ENCODE data around the gene KDM5C. TPM values are rescaled to one million over a fixed set of nuclear protein-coding genes. Genes with fewer than 3 reads are reported as not detected.

The KDM5C gene
- total RNA-seq, 1 experiment from 2014 or later: 89.8 TPM

GRCh38 chrX:53242310-53242709, 17.3 kb upstream of the KDM5C start:
- POLR2A ChIA-PET (ENCODE audit: unreplicated experiment): no interaction called here

DNA sequence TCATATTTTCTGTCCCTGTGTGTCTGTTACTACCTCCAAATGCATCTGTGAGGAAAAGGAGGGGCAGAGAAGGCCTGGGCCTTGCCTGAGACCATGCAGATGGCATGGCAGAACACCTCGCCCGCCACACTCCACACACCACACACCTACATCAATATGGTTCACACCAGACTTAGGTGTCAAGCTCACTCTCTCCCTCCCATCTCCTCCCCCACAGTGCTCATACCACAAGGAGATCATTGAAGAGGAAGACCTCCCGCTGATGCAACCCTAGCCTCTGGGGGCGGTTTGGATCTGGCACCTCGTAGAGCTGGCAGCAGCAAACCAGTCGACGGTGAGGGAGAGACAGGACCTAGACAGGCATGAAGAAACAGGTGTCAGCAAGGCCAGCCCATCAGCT, 16.6 kb upstream of the KDM5C start:
- Histone ChIP-seq H2AFZ (ENCODE audit: low read length) (no peak overlapping the region), H3K9me3 (ENCODE audit: low read length) (no peaks in the 10 kb centered on the region), H3K36me3 (ENCODE audit: low read depth, low read length) (no peaks in the 10 kb centered on the region), H3K9ac (ENCODE audit: low read length) (no peak overlapping the region), H3K4me2 (ENCODE audit: low read length) (no peak overlapping the region), H3K4me3 (ENCODE audit: low read length) (no peak overlapping the region), H3K27me3 (ENCODE audit: low read length) (no peaks in the 10 kb centered on the region), H3K79me2 (ENCODE audit: low read length) (no peaks in the 10 kb centered on the region), H3K4me1 (ENCODE audit: insufficient read depth, low read length) (no peaks in the 10 kb centered on the region), H3K27ac (ENCODE audit: low read length) (no peak overlapping the region), H3K9me2 (replicated peaks; ENCODE audit: low read length) (no peaks in the 10 kb centered on the region), H4K20me1 (ENCODE audit: low read length) (no peaks in the 10 kb centered on the region), H3F3A (ENCODE audit: low read length, unreplicated experiment) (no peaks in the 10 kb centered on the region)
- CTCF ChIA-PET: no interaction called here
- DNase-seq (no peak), ATAC-seq (no peak)
- intact Hi-C loops (cut with micrococcal nuclease): no loop called here
- POLR2A ChIA-PET (ENCODE audit: unreplicated experiment): no interaction called here
- BruUV-seq (replicated peaks): no TSS peak
- no peak for TF ChIP-seq EZH2phosphoT487 (IDR thresholded peaks at IDR 0.05; ENCODE audit: borderline replicate concordance, low read length)
- no peak for TF ChIP-seq EZH2 (IDR thresholded peaks at IDR 0.05; ENCODE audit: low read length, unreplicated experiment)

More at GRCh38 chrX:53242310-53242709, 17.3 kb upstream of the KDM5C start:
- CTCF ChIA-PET: no interaction called here
- intact Hi-C loops (cut with micrococcal nuclease): no loop called here
- H3K9ac ChIP-seq (ENCODE audit: low read length): no peak overlapping the region
- no peaks in the 10 kb centered on the region for H3K79me2 ChIP-seq (ENCODE audit: low read length)
- H3K27me3 ChIP-seq (ENCODE audit: low read length): no peaks in the 10 kb centered on the region
- TF ChIP-seq EZH2phosphoT487 (IDR thresholded peaks at IDR 0.05; ENCODE audit: borderline replicate concordance, low read length): no peak
- no peak for TF ChIP-seq EZH2 (IDR thresholded peaks at IDR 0.05; ENCODE audit: low read length, unreplicated experiment)
- TF ChIP-seq, protein P1, sequence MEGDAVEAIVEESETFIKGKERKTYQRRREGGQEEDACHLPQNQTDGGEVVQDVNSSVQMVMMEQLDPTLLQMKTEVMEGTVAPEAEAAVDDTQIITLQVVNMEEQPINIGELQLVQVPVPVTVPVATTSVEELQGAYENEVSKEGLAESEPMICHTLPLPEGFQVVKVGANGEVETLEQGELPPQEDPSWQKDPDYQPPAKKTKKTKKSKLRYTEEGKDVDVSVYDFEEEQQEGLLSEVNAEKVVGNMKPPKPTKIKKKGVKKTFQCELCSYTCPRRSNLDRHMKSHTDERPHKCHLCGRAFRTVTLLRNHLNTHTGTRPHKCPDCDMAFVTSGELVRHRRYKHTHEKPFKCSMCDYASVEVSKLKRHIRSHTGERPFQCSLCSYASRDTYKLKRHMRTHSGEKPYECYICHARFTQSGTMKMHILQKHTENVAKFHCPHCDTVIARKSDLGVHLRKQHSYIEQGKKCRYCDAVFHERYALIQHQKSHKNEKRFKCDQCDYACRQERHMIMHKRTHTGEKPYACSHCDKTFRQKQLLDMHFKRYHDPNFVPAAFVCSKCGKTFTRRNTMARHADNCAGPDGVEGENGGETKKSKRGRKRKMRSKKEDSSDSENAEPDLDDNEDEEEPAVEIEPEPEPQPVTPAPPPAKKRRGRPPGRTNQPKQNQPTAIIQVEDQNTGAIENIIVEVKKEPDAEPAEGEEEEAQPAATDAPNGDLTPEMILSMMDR (conservative IDR thresholded peaks at IDR 0.05; ENCODE audit: low read depth, low read length): no peak
- H3K4me1 ChIP-seq (ENCODE audit: insufficient read depth, low read length): no peaks in the 10 kb centered on the region
- H2AFZ ChIP-seq (ENCODE audit: low read length): no peak overlapping the region
- H3K9me3 ChIP-seq (ENCODE audit: low read length): no peaks in the 10 kb centered on the region
- DNase-seq (no peak), ATAC-seq (no peak)
- no peaks in the 10 kb centered on the region for H3F3A ChIP-seq (ENCODE audit: low read length, unreplicated experiment)
- no TSS peak for BruUV-seq (replicated peaks)
- no peak overlapping the region for H3K4me3 ChIP-seq (ENCODE audit: low read length)
- no peak overlapping the region for H3K4me2 ChIP-seq (ENCODE audit: low read length)
- H3K9me2 ChIP-seq (replicated peaks; ENCODE audit: low read length): no peaks in the 10 kb centered on the region
- H3K36me3 ChIP-seq (ENCODE audit: low read depth, low read length): no peaks in the 10 kb centered on the region
- no peaks in the 10 kb centered on the region for H4K20me1 ChIP-seq (ENCODE audit: low read length)
- no peak overlapping the region for H3K27ac ChIP-seq (ENCODE audit: low read length)

GRCh38 chrX:53239474-53239873, 14.5 kb upstream of the KDM5C start:
- Histone ChIP-seq H3K27ac (ENCODE audit: low read length) (no peak overlapping the region), H4K20me1 (ENCODE audit: low read length) (no peaks in the 10 kb centered on the region), H3K4me3 (ENCODE audit: low read length) (no peak overlapping the region), H3K9ac (ENCODE audit: low read length) (no peak overlapping the region), H3K4me2 (ENCODE audit: low read length) (no peak overlapping the region), H3K9me2 (replicated peaks; ENCODE audit: low read length) (no peaks in the 10 kb centered on the region), H2AFZ (ENCODE audit: low read length) (no peak overlapping the region), H3K36me3 (ENCODE audit: low read depth, low read length) (no peaks in the 10 kb centered on the region), H3K4me1 (ENCODE audit: insufficient read depth, low read length) (no peaks in the 10 kb centered on the region), H3K27me3 (ENCODE audit: low read length) (no peaks in the 10 kb centered on the region), H3K79me2 (ENCODE audit: low read length) (no peaks in the 10 kb centered on the region), H3F3A (ENCODE audit: low read length, unreplicated experiment) (no peaks in the 10 kb centered on the region), H3K9me3 (ENCODE audit: low read length) (no peaks in the 10 kb centered on the region)
- peak; percentile 37; the same call in 1 of the 2 replicates for ATAC-seq
- no TSS peak for BruUV-seq (replicated peaks)
- CTCF ChIA-PET: interaction anchor here (0.5 kb wide), 1 partner anchor 48 kb away, joined by 3 read pairs; no protein-coding TSS in a partner anchor
- DNase-seq: peak; percentile 29
- TF ChIP-seq EZH2phosphoT487 (IDR thresholded peaks at IDR 0.05; ENCODE audit: borderline replicate concordance, low read length) (no peak), EZH2 (IDR thresholded peaks at IDR 0.05; ENCODE audit: low read length, unreplicated experiment) (no peak)
- TF ChIP-seq, protein P1 (conservative IDR thresholded peaks at IDR 0.05; ENCODE audit: low read depth, low read length): peak; percentile 57
- intact Hi-C loops (cut with micrococcal nuclease): no loop called here
- POLR2A ChIA-PET (ENCODE audit: unreplicated experiment): no interaction called here

Data from PC-3 (cell line).